Measurements from ENCODE around the gene KIAA0753. TPM values are rescaled to one million over a fixed set of nuclear protein-coding genes. Genes with fewer than 3 reads are reported as not detected.
"Not testable (repeated sequence)": the region's sequence is repeated elsewhere in the genome, so short reads cannot be mapped to it uniquely, and the experiment has no call there.

Gene KIAA0753
- total RNA-seq, 2 donors from 2014 or later: 37.2 to 50.1 TPM

DNA sequence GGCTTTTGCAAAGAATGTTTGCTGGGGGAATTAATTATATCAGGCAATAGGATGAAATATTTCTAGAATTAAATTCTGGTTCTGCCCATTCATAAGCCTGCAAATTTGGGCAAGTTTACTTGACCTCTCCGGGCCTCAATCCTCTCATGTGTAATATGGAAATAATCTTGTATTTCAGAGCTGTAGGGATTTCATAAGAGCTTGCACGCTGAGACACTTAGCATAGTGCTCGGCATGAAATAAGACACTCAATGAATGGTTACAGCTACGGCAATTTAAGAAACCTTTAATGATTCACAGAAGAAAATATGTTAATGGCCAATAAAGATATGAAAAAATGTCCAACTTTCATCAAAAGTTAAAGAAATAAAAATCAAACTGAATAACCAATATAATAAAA, 43.6 kb downstream of the KIAA0753 start:
- no peak overlapping the region for H3K27ac ChIP-seq (ENCODE audit: low read depth, low read length)
- H3K4me3 ChIP-seq (ENCODE audit: low read length): no peak overlapping the region
- Mint-ChIP-seq H3K4me3 (no peak overlapping the region), H3K27me3 (ENCODE audit: insufficient read depth) (no peaks in the 10 kb centered on the region), H3K36me3 (ENCODE audit: low read depth) (peaks cover 80% of the 10 kb centered on the region), H3K27ac (no peak overlapping the region), H3K4me1 (peaks cover 33% of the 10 kb centered on the region), H3K9me3 (peaks cover 6% of the 10 kb centered on the region)
- H3K36me3 ChIP-seq (ENCODE audit: control insufficient read depth, insufficient read depth, low read length): peaks cover 89% of the 10 kb centered on the region
- H3K4me1 ChIP-seq (ENCODE audit: control insufficient read depth, insufficient read depth, low read length): no peaks in the 10 kb centered on the region
- no peak for TF ChIP-seq CTCF (conservative IDR thresholded peaks at IDR 0.05)
- no peak for DNase-seq
- H3K27me3 ChIP-seq (ENCODE audit: control insufficient read depth, insufficient read depth, low read length, poor library complexity, severe bottlenecking): no peaks in the 10 kb centered on the region
- WGBS, 2 experiments (ENCODE audit: insufficient coverage in 1 of 2, insufficient read length in 1 of 2): 89 to 93% methylated on average over 4 of the region's 4 CpGs
- no peak overlapping the region for H3K9ac ChIP-seq (ENCODE audit: extremely low read depth, low read length, poor library complexity, severe bottlenecking)
- H3K9me3 ChIP-seq (ENCODE audit: control insufficient read depth, low read length): peaks cover 21% of the 10 kb centered on the region

DNA sequence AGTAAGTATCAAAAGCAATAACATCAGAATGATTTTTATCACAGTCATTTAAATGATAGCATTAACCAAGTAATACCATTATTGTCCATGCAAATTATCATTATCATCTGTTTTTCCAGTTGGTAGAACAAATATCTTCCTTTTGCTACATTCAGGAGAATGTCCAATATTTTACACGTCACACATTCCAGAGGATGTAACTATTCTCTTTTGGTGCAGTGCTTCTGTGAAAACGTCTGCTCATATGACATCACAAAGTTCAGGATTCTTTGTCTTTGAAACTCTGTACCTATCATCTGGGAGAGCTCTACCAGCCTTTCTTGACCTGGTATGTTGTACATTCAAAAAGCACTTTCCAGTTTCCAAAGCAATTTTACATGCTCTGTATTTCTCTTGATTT, 44.0 kb downstream of the KIAA0753 start:
- Mint-ChIP-seq H3K27ac (no peak overlapping the region), H3K4me3 (no peak overlapping the region), H3K27me3 (ENCODE audit: insufficient read depth) (no peaks in the 10 kb centered on the region), H3K36me3 (ENCODE audit: low read depth) (peaks cover 82% of the 10 kb centered on the region), H3K4me1 (peaks cover 38% of the 10 kb centered on the region), H3K9me3 (peaks cover 6% of the 10 kb centered on the region)
- H3K4me1 ChIP-seq (ENCODE audit: control insufficient read depth, insufficient read depth, low read length): no peaks in the 10 kb centered on the region
- H3K4me3 ChIP-seq (ENCODE audit: low read length): no peak overlapping the region
- TF ChIP-seq CTCF (conservative IDR thresholded peaks at IDR 0.05): no peak
- no peak overlapping the region for H3K27ac ChIP-seq (ENCODE audit: low read depth, low read length)
- H3K9ac ChIP-seq (ENCODE audit: extremely low read depth, low read length, poor library complexity, severe bottlenecking): no peak overlapping the region
- peaks cover 93% of the 10 kb centered on the region for H3K36me3 ChIP-seq (ENCODE audit: control insufficient read depth, insufficient read depth, low read length)
- H3K27me3 ChIP-seq (ENCODE audit: control insufficient read depth, insufficient read depth, low read length, poor library complexity, severe bottlenecking): no peaks in the 10 kb centered on the region
- 84 to 92% methylated on average over 2 of the region's 2 CpGs for whole genome bisulfite sequencing, 2 experiments (ENCODE audit: insufficient coverage in 1 of 2, insufficient read length in 1 of 2)
- no peak for DNase-seq
- peaks cover 21% of the 10 kb centered on the region for H3K9me3 ChIP-seq (ENCODE audit: control insufficient read depth, low read length)

GRCh38 chr17:6596081-6596480, 44.4 kb downstream of the KIAA0753 start:
- peaks cover 6% of the 10 kb centered on the region for H3K9me3 Mint-ChIP-seq
- Histone ChIP-seq H3K4me1 (ENCODE audit: control insufficient read depth, insufficient read depth, low read length) (no peaks in the 10 kb centered on the region), H3K4me3 (ENCODE audit: low read length) (no peak overlapping the region), H3K27ac (ENCODE audit: low read depth, low read length) (no peak overlapping the region), H3K27me3 (ENCODE audit: control insufficient read depth, insufficient read depth, low read length, poor library complexity, severe bottlenecking) (no peaks in the 10 kb centered on the region), H3K9me3 (ENCODE audit: control insufficient read depth, low read length) (peaks cover 21% of the 10 kb centered on the region), H3K36me3 (ENCODE audit: control insufficient read depth, insufficient read depth, low read length) (peaks cover 97% of the 10 kb centered on the region), H3K9ac (ENCODE audit: extremely low read depth, low read length, poor library complexity, severe bottlenecking) (no peak overlapping the region)
- H3K4me1 Mint-ChIP-seq: peaks cover 36% of the 10 kb centered on the region
- H3K36me3 Mint-ChIP-seq (ENCODE audit: low read depth): peaks cover 83% of the 10 kb centered on the region
- WGBS, 2 experiments (ENCODE audit: insufficient coverage in 1 of 2, insufficient read length in 1 of 2): 91 to 100% methylated on average over 2 to 7 of the region's 7 CpGs
- H3K27me3 Mint-ChIP-seq (ENCODE audit: insufficient read depth): no peaks in the 10 kb centered on the region
- H3K27ac Mint-ChIP-seq: no peak overlapping the region
- TF ChIP-seq CTCF (conservative IDR thresholded peaks at IDR 0.05): no peak
- no peak overlapping the region for H3K4me3 Mint-ChIP-seq
- DNase-seq: no peak

DNA sequence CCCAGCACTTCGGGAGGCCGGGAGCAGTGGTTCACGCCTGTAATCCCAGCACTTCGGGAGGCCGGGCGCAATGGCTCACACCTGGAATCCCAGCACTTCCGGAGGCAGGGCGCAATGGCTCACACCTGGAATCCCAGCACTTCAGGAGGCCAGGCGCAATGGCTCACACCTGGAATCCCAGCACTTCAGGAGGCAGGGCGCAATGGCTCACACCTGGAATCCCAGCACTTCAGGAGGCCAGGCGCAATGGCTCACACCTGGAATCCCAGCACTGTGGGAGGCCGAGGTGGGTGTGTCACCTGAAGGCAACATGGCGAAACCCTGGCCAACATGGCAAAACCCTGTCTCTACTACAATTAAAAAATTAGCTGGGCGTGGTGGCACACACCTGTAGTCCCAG, 47.1 kb downstream of the KIAA0753 start:
- Histone ChIP-seq H3K9me3 (ENCODE audit: control insufficient read depth, low read length) (peaks cover 21% of the 10 kb centered on the region), H3K36me3 (ENCODE audit: control insufficient read depth, insufficient read depth, low read length) (peaks cover 98% of the 10 kb centered on the region)
- H3K9me3 Mint-ChIP-seq; H3K4me3 Mint-ChIP-seq; H3K4me1 ChIP-seq (ENCODE audit: control insufficient read depth, insufficient read depth, low read length); H3K27me3 Mint-ChIP-seq (ENCODE audit: insufficient read depth); H3K27ac ChIP-seq (ENCODE audit: low read depth, low read length); H3K27ac Mint-ChIP-seq; H3K27me3 ChIP-seq (ENCODE audit: control insufficient read depth, insufficient read depth, low read length, poor library complexity, severe bottlenecking); H3K9ac ChIP-seq (ENCODE audit: extremely low read depth, low read length, poor library complexity, severe bottlenecking); H3K4me3 ChIP-seq (ENCODE audit: low read length); DNase-seq: not testable (repeated sequence)
- WGBS, 2 experiments (ENCODE audit: insufficient coverage in 1 of 2, insufficient read length in 1 of 2): 95 to 96% methylated on average over 14 of the region's 14 CpGs
- H3K4me1 Mint-ChIP-seq: peaks cover 20% of the 10 kb centered on the region
- peaks cover 81% of the 10 kb centered on the region for H3K36me3 Mint-ChIP-seq (ENCODE audit: low read depth)

All from endodermal cell (in vitro differentiated cells).